PFSK-1 (cell line): ENCODE measurements around the gene DHRSX.

ENCODE experiments used
- FOXP2 ChIP-seq: optimal IDR thresholded peaks from 2 replicates; pipeline ENCODE3; 2011; ENCODE audit warnings: borderline replicate concordance, control low read depth, inconsistent platforms; ENCODE audit not compliant: insufficient read depth; ENCODE audit errors: extremely low read length, extremely low read depth
- POLR2AphosphoS5 ChIP-seq: IDR thresholded peaks from 2 replicates; pipeline ENCODE4 v1.6.1; 2012; ENCODE audit warnings: low read depth, mild to moderate bottlenecking, control low read depth, low read length, moderate library complexity
- SIN3A ChIP-seq: IDR thresholded peaks from 2 replicates; pipeline ENCODE4 v1.6.1; 2012; ENCODE audit warnings: mild to moderate bottlenecking, low read length, moderate library complexity, borderline replicate concordance; ENCODE audit not compliant: insufficient read depth
- TAF1 ChIP-seq: IDR thresholded peaks from 2 replicates; pipeline ENCODE4 v1.6.1; 2012; ENCODE audit warnings: low read length, control low read depth, borderline replicate concordance; ENCODE audit not compliant: insufficient read depth
- TF ChIP-seq, protein P1 (sequence below), 2 experiments: IDR thresholded peaks; 2 replicates each; pipeline versions ENCODE4 v1.6.1 to v1.8.0; 2011 to 2012; ENCODE audit warnings: low read depth in 2 of 2, low read length in 2 of 2, control low read depth in 1 of 2, inconsistent platforms in 1 of 2, mild to moderate bottlenecking in 1 of 2, moderate library complexity in 1 of 2; ENCODE audit not compliant: insufficient read depth in 1 of 2

DHRSX gene

DNA sequence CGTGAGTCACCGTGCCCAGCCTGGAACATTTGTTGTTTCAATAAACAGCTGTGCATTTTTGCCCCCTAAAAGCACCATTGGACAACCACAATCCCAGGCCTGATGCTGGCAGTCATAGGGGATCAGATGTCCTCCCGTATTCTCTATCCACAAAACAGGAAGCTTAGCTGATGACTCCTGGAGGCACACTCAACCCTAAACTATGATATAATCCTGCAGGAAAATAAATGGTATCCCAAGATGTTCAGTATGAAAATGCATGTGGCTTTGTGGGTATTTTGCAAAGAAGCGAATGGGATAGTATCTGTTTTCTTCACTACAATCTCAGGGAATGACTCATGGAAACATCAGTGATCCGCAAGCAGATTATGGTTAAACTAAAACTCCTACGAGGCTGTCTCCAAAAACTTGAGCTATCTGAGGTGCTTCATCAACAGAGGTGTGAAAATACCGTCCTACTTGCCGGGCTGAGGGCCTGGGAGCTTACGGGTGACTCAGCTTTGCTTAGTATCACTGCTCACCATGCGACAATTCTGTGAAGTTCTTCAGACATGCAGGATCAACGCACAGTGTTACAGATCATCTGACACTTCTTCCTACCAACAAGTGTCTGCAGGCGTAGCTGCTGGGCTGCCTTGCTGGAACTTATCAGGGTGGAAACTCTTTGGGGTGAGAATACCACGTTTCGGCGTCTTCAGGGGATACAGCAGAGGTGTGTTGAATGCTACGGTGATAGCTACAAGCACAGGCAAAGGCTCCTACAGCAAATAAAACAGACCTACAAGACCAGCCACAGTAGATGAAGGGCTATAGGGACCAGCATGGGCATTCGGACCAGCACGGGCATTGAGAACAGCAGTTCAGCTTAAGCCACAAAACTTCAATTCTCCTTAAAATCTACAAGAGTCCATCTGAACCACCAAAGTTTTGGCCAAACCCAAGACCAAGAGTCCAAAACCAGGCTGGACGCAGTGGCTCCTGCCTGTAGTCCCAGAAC, 148.5 kb downstream of the DHRSX start:
- TF ChIP-seq POLR2AphosphoS5 (no peak), FOXP2 (no peak), TAF1 (no peak), SIN3A (no peak)
- TF ChIP-seq, protein P1, sequence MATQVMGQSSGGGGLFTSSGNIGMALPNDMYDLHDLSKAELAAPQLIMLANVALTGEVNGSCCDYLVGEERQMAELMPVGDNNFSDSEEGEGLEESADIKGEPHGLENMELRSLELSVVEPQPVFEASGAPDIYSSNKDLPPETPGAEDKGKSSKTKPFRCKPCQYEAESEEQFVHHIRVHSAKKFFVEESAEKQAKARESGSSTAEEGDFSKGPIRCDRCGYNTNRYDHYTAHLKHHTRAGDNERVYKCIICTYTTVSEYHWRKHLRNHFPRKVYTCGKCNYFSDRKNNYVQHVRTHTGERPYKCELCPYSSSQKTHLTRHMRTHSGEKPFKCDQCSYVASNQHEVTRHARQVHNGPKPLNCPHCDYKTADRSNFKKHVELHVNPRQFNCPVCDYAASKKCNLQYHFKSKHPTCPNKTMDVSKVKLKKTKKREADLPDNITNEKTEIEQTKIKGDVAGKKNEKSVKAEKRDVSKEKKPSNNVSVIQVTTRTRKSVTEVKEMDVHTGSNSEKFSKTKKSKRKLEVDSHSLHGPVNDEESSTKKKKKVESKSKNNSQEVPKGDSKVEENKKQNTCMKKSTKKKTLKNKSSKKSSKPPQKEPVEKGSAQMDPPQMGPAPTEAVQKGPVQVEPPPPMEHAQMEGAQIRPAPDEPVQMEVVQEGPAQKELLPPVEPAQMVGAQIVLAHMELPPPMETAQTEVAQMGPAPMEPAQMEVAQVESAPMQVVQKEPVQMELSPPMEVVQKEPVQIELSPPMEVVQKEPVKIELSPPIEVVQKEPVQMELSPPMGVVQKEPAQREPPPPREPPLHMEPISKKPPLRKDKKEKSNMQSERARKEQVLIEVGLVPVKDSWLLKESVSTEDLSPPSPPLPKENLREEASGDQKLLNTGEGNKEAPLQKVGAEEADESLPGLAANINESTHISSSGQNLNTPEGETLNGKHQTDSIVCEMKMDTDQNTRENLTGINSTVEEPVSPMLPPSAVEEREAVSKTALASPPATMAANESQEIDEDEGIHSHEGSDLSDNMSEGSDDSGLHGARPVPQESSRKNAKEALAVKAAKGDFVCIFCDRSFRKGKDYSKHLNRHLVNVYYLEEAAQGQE (IDR thresholded peaks at IDR 0.05; ENCODE audit: insufficient read depth in 1 of 2, low read depth in 2 of 2, low read length in 2 of 2), result no peak

DNA sequence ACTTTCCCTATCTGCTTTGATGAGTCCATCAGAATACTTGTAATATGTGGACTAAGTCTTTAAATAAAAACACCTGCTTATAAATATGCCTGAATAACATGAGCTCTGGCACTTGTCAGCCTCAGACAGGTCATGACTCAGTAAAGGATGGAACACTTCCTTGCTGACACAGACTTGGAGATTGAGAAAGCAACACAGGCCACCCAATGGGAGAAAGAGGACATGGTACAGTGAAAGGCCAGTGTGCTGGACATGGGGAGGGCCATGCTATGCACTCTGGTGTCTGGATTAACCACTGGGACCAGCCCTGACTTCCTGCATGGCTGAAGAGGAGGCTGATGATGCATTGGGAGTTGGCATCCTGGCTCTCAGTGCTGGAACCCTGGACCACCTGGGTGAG, 149.5 kb downstream of the DHRSX start:
- TF ChIP-seq POLR2AphosphoS5, result no peak
- no peak for TF ChIP-seq FOXP2
- TF ChIP-seq SIN3A, result no peak
- no peak for TF ChIP-seq TAF1

DNA sequence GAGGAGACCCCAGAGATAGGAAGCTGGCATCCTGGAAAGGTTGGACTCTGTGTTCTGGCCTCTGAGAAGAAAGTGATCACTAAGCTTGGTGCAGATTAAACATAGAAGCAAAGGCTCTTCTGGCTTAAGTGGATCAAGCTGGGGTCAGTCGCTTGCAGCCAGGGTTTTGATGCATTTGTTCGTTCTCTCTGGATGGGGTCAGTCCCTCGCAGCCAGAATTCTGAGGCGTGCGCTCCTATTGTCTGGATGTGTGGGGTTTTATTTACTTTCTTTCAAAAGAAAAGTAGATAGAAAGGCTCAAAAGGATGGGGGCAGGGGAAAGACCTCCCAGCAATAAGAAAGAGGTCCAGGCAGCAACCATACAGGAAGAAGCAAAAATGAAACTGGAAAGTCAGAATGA, 152.6 kb downstream of the DHRSX start:
- TF ChIP-seq, protein P1 (IDR thresholded peaks at IDR 0.05; ENCODE audit: insufficient read depth in 1 of 2, low read depth in 2 of 2, low read length in 2 of 2), result no peak
- TF ChIP-seq FOXP2, result no peak
- TF ChIP-seq TAF1, result no peak
- no peak for TF ChIP-seq POLR2AphosphoS5
- TF ChIP-seq SIN3A, result no peak

DNA sequence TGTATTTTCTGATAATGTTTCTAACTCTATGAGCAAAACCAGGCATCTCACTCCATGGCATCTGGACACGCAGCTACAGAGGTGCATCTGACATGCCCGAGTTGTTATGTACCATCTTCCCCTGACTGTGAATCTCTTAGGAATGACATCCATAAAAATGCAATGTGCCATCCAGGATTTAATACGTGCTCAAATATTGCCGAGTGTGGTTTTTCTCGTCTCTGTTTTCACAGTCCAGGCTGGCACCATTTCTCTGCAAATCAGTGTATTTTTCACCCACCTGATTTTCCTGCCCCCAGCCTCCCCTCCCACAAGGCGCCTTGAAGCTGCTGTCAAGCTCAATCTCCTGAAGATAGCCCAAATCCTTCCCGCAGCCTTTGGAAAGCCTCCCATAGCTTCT, 154.6 kb downstream of the DHRSX start:
- TF ChIP-seq, protein P1 (IDR thresholded peaks at IDR 0.05; ENCODE audit: insufficient read depth in 1 of 2, low read depth in 2 of 2, low read length in 2 of 2), result no peak
- TF ChIP-seq SIN3A (no peak), TAF1 (no peak), FOXP2 (no peak), POLR2AphosphoS5 (no peak)

DNA sequence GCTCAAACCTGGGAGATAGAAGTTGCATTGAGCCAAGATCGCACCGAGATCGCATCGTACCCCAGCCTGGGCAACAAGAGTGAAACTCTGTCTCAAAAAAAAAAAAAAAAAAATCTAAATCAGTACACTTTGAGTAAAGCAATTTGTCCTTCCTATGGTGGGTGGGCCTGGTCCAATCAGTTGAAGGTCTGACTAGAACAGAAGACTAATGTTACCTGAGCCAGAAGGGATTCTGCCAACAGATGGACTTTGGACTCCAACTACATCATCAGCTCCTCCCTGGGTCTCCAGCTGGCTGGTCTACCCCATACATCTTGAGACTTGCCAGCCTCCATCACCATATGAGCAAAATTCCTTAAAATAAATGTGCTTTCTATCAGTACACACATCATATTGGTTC, 155.2 kb downstream of the DHRSX start:
- TF ChIP-seq, protein P1 (IDR thresholded peaks at IDR 0.05; ENCODE audit: insufficient read depth in 1 of 2, low read depth in 2 of 2, low read length in 2 of 2), result no peak
- no peak for TF ChIP-seq SIN3A
- TF ChIP-seq TAF1, result no peak
- no peak for TF ChIP-seq FOXP2
- no peak for TF ChIP-seq POLR2AphosphoS5
